ENCODE results near the gene VEGFD.
A peak's percentile ranks its signal among the peaks of the same experiment; 100 is the strongest.

The VEGFD gene

DNA sequence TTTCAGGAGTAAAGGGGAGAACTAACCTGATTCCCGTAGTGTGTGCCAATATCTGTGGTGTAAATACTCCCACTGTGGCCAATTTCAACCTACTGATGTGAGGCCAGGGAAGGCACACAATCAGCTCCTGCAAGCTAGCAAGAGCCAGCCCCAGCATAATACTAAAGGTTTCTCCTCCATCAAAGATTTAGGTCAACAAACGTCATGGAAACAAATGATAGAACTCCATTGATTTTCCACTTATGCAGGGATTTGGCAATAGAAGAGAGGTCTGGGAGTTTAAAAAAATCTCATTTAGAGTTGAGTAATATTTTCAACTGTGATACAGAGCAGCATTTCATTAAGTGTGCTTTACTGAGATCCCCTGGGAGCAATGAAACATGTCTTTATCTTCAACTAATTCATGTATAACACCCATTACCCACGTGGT lies 15.8 kb upstream of the VEGFD start:
- FAIRE-seq (no peak), DNase-seq (ENCODE audit: insufficient read length, low spot score) (no peak)
- TF ChIP-seq CTCF (IDR thresholded peaks at IDR 0.05; ENCODE audit: insufficient read depth, missing control alignments): no peak

DNA sequence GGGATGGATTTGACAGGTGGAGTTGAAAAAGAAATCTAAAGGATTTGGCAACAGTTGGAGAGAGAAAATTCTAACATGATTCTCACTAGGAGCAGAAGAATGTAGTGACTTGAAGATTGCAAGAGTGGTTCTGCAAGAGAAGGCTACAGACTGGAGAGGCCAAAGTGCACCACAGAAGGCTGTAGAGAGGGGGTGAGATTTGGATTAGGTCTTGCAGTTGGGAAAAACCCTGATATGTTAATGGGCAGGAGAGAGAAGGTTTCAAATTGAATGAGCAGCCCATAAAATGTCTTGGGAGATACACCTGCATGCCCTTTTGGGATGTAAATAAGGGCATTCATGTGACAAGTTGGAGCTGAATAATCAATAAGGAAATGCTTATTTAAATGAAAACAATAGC lies 14.7 kb upstream of the VEGFD start:
- no peak for DNase-seq (ENCODE audit: insufficient read length, low spot score)
- no peak for TF ChIP-seq CTCF (IDR thresholded peaks at IDR 0.05; ENCODE audit: insufficient read depth, missing control alignments)
- no peak for FAIRE-seq

GRCh38 chrX:15395789-15396188 lies 11.6 kb upstream of the VEGFD start:
- DNase-seq (ENCODE audit: insufficient read length, low spot score): no peak
- no peak for TF ChIP-seq CTCF (IDR thresholded peaks at IDR 0.05; ENCODE audit: insufficient read depth, missing control alignments)
- no peak for FAIRE-seq

DNA sequence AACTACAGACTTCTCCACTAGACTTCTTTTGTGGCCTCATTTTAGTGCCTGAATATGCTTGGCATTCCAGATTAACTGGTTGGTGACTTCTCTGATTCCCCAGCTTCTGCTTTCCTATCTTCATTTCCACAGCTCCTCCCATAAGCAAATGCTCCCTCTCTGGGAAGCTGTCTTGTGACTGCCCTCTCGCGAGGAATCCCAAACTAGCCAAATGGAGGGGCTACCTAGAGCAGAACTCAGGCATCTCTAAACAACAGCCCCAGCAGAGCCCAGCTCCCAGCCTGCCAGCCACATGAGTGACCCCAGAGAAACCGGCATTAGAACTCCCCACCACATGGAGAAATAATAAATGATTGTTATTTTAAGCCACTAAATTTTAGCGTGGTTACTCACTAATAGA lies 7.6 kb upstream of the VEGFD start:
- TF ChIP-seq CTCF (IDR thresholded peaks at IDR 0.05; ENCODE audit: insufficient read depth, missing control alignments): no peak
- DNase-seq (ENCODE audit: insufficient read length, low spot score) (no peak), FAIRE-seq (no peak)

DNA sequence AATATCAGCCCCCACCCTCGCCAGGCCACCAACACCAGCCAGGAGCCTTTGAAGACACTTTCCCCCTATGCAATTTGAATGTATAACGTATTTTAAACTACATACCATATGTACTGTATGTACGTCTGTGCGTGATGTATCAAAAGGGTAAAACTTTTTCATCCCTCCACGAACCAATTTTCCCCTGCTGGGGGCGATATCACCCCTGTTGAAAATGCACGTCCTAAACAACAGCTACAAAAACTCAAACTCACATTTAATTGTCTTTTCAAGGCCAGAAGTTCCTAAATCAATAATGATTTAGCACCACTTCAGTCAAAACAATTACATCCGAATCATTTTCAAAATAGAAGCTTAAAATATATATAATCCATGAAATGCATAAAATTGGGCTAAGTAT lies 1.4 kb downstream of the VEGFD start:
- FAIRE-seq: no peak
- no peak for TF ChIP-seq CTCF (IDR thresholded peaks at IDR 0.05; ENCODE audit: insufficient read depth, missing control alignments)
- no peak for DNase-seq (ENCODE audit: insufficient read length, low spot score)

GRCh38 chrX:15376956-15377355 lies 7.3 kb downstream of the VEGFD start:
- no peak for TF ChIP-seq CTCF (IDR thresholded peaks at IDR 0.05; ENCODE audit: insufficient read depth, missing control alignments)
- peak; percentile 80 for FAIRE-seq
- no peak for DNase-seq (ENCODE audit: insufficient read length, low spot score)

DNA sequence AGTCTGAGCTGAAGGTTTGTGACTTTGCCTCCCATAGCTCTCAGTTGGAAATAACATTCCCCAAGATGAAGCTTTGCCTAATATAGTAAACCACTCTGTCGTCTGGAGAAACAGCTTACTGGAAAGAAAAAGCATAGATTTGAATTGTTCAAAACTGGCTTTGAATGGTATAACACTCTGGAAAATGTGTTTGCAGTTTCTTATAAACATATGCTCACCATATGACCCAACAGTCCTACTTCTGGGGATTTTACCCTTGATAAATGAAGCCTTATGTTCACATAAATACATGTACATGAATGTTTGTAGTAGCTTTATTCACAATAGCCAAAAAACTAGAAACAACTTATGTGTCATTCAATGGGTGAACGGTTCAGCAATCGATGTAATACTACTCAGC lies 10.2 kb downstream of the VEGFD start:
- FAIRE-seq (no peak), DNase-seq (ENCODE audit: insufficient read length, low spot score) (no peak)
- TF ChIP-seq CTCF (IDR thresholded peaks at IDR 0.05; ENCODE audit: insufficient read depth, missing control alignments): no peak

Measured in D721Med (cell line).